ENCODE results near the gene TRAF5. TPM values are rescaled to one million over a fixed set of nuclear protein-coding genes. Genes with fewer than 3 reads are reported as not detected.

The TRAF5 gene
- total RNA-seq, 1 donor from 2014 or later, result 13.1 TPM

DNA sequence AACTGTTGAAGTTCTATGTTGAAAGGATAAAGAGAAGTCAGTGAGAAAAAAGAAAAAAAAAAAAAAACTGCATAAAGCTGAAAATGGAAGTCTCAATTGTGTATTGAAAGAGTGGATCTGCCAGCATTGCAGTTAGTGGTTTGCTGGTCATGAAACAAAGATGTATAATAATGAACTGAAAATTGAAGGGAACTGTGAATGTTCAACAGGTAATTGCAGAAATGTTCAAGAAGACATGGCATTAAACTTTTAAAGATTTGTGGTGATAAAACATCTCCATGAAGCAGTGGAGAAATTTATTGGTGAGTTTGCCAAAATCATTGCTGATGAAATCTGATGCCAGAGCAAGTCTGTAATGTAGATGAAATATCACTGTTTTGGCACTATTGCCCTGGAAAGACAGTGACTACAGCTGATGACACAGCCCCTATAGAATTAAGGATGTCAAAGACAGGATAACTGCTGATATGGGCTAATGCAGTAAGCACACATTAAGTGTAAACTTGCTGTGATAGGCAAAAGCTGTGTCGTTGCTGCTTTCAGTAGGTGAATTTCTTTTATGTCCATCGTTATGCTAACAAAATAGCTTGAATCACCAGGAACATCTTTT is 94.3 kb downstream of the TRAF5 start:
- no peak for DNase-seq (ENCODE audit: low spot score)

DNA sequence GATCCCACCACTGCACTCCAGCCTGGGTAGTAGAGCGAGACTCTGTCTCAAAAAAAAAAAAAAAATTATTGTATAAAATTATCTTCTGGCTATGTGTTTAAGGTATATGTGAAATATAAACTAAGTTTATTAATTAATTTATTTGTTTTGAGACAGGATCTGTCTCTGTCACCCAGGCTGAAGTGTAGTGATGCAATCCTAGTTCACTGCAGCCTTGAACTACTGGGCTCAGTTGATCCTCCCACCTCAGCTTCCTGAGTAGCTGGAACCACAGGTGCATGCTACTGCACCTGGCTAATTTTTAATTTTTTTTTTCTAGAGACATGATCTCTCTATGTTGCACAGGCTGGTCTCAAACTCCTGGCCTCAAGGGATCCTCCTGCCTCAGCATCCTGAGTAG is 97.4 kb downstream of the TRAF5 start:
- no peak for DNase-seq (ENCODE audit: low spot score)

Other genes with a start within 250 kb of the TRAF5 start
- 0.26 TPM for gene KCNH1, start 192.7 kb upstream of the TRAF5 start, total RNA-seq
- gene RCOR3, start 67.5 kb upstream of the TRAF5 start, total RNA-seq, result 43.5 TPM
- 0.19 TPM for gene RD3, start 165.3 kb downstream of the TRAF5 start, total RNA-seq